GM12891 (cell line): Measurements from ENCODE around the gene CD84.

Experiments used
- POLR2A ChIP-seq: IDR thresholded peaks from 2 replicates; pipeline ENCODE4 v1.6.1; 2011; ENCODE audit warnings: low read depth, low read length, control low read depth
- POLR2AphosphoS5 ChIP-seq: IDR thresholded peaks from 2 replicates; pipeline ENCODE4 v1.6.1; 2011; ENCODE audit warnings: low read depth, low read length, control low read depth
- TAF1 ChIP-seq: IDR thresholded peaks from 2 replicates; pipeline ENCODE4 v1.6.1; 2011; ENCODE audit warnings: low read depth, low read length, control low read depth

DNA sequence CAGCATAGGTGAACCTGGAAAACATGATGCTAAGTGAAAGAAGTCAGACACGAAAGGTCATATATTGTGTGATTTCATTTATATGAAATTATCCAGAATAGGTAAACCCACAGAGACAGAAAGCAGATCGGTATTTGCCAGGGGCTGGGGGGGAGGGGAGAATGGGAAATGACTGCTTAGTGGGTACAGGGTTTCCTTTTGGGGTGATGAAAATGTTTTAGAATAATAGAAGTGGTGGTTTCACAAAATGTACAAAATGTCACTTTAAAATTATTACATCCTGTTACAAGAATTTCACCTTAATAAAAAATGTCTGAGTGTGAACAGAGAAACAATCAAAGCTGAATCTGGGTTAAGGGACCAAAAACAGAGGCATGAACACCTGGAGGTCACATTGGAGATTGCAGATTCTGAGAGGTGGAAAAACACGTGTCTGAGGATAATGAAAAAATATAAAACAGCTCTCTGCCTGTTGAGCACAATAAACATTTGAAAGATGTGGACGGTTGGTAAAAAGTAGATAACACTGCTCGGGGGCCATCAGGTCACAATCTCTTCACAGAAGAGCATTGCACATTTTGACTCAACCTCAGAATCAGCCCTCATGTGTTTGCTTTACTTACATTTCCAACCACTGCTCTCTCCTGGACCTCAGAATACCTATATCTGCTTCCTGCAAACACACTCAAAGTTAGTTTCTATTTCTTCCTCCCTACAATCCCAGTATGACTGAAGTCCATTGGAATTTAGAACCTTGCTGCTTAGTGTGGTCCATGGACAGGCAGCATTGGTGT lies 59.5 kb downstream of the CD84 start:
- TF ChIP-seq POLR2A (no peak), POLR2AphosphoS5 (no peak), TAF1 (no peak)
